Esophagus muscularis mucosa (tissue), 4 donors: Measurements from ENCODE around the gene BLID. TPM values are rescaled to one million over a fixed set of nuclear protein-coding genes. Genes with fewer than 3 reads are reported as not detected.

ENCODE experiments used
- DNase-seq: peaks from one replicate; pipeline ENCODE4 v3.0.0-alpha.2; 2017; ENCODE audit errors: extremely low spot score
- H3K27ac ChIP-seq, 4 donors: fragments of 200-600 bp; sonication (generic); replicated peaks in 1 of 4; 1 replicate in 3 of 4; 2 replicates in 1 of 4; pipeline ENCODE4 v1.5.1; 2016 to 2019; ENCODE audit warnings: mild to moderate bottlenecking in 1 of 4
- H3K27me3 ChIP-seq, 4 donors: fragments of 200-600 bp; sonication (generic); one replicate each; pipeline versions ENCODE4 v1.5.1 to v1.6.0; 2016 to 2019
- H3K36me3 ChIP-seq, 4 donors: fragments of 200-600 bp; sonication (generic); one replicate each; pipeline ENCODE4 v1.5.1; 2016 to 2019
- H3K4me1 ChIP-seq, 4 donors: fragments of 200-600 bp; sonication (generic); one replicate each; pipeline ENCODE4 v1.5.1; 2016 to 2019
- H3K4me3 ChIP-seq, 4 donors: fragments of 200-600 bp; sonication (generic); 1 replicate in 2 of 4; 2 replicates in 2 of 4; pipeline ENCODE4 v1.5.1; 2016 to 2019; ENCODE audit warnings: mild to moderate bottlenecking in 4 of 4, moderate library complexity in 1 of 4
- H3K9me3 ChIP-seq, 4 donors: fragments of 200-600 bp; sonication (generic); 1 replicate in 3 of 4; 2 replicates in 1 of 4; pipeline ENCODE4 v1.5.1; 2016 to 2019
- CTCF ChIP-seq, 3 experiments: fragments of 200-600 bp in 2 of 3; fragments of 450-650 bp in 1 of 3; sonication (generic) in 2 of 3; IDR thresholded peaks; one replicate each; pipeline ENCODE4 v1.5.1; 2017 to 2019; ENCODE audit warnings: antibody characterized with exemption in 3 of 3, mild to moderate bottlenecking in 2 of 3, moderate library complexity in 1 of 3
- EP300 ChIP-seq: sonication (generic); formaldehyde crosslinking; IDR thresholded peaks from one replicate; pipeline ENCODE4 v1.6.1; 2017; ENCODE audit warnings: antibody characterized with exemption
- POLR2A ChIP-seq: fragments of 450-650 bp; IDR thresholded peaks from one replicate; pipeline ENCODE4 v1.6.1; 2017; ENCODE audit warnings: antibody characterized with exemption, moderate library complexity, mild to moderate bottlenecking, low read depth
- POLR2AphosphoS5 ChIP-seq, 2 donors: sonication (generic); formaldehyde crosslinking; IDR thresholded peaks; one replicate each; pipeline ENCODE4 v1.6.1; 2017; ENCODE audit warnings: antibody characterized with exemption in 2 of 2
- WGBS: methylation state at CpG from one replicate; pipeline ENCODE4 v1.1.5; 2018; 5-methylcytosine and 5-hydroxymethylcytosine counted together
- intact Hi-C: fragments of 100-400 bp; cut with DNase I; formaldehyde crosslinking; loops from one replicate; pipeline ENCODE4 v1.15.1; 2023
- small RNA-seq, 3 donors: library from RNA; depleted of rRNA; stranded (forward); fragments of <200 nt; gene quantifications; one replicate each; pipeline ENCODE3, GENCODE V24; 2016
- total RNA-seq, 4 donors: library from RNA; depleted of rRNA; stranded (reverse); fragments of >200 nt; gene quantifications; one replicate each; pipeline versions ENCODE4 v1.1.0 to v1.2.1, GENCODE V29; 2016

The BLID gene
- total RNA-seq, 4 donors from 2014 or later = 0.99 to 3.3 (median 1.3) TPM; not detected in 1

GRCh38 chr11:122068837-122069236 lies 47.2 kb downstream of the BLID start:
- TF ChIP-seq CTCF (IDR thresholded peaks at IDR 0.05) (no peak), EP300 (no peak), POLR2AphosphoS5 (IDR thresholded peaks at IDR 0.05) (no peak), POLR2A (no peak)
- peaks cover 0 to 4% (median 0%) of the 10 kb centered on the region in 4 donors for H3K36me3 ChIP-seq
- H3K27me3 ChIP-seq = no peaks in the 10 kb centered on the region
- intact Hi-C loops = no loop called here
- H3K4me3 ChIP-seq = peak overlapping the region in 1 of 4 donors; percentile 1
- H3K9me3 ChIP-seq = no peaks in the 10 kb centered on the region
- WGBS = 64% methylated on average over 3 of the region's 3 CpGs
- DNase-seq = no peak
- H3K4me1 ChIP-seq = peaks cover 13 to 51% (median 46%) of the 10 kb centered on the region in 4 donors
- H3K27ac ChIP-seq = peak overlapping the region in 1 of 4 donors; percentile 43

- WGBS = 21% methylated on average over 5 of the region's 5 CpGs
- TF ChIP-seq POLR2A = no peak
- no peak for TF ChIP-seq POLR2AphosphoS5 (IDR thresholded peaks at IDR 0.05)
- TF ChIP-seq CTCF (IDR thresholded peaks at IDR 0.05) = no peak
- no peak for TF ChIP-seq EP300
- Histone ChIP-seq H3K4me1 (peaks cover 13 to 50% (median 46%) of the 10 kb centered on the region in 4 donors), H3K36me3 (peaks cover 0 to 4% (median 0%) of the 10 kb centered on the region in 4 donors), H3K9me3 (no peaks in the 10 kb centered on the region), H3K27me3 (no peaks in the 10 kb centered on the region), H3K4me3 (peak overlapping the region in 3 of 4 donors; percentile 1 to 33 (median 26)), H3K27ac (peak overlapping the region; percentile 0 to 43 (median 20))
- DNase-seq = no peak
- intact Hi-C loops = no loop called here
Measured at GRCh38 chr11:122068141-122068540, 47.9 kb downstream of the BLID start.

Small RNA genes lying within 50 kb of the gene (small RNA-seq; reads per million reads assigned to genes)
- 2,930 to 6,451 (median 3,603) reads per million in 3 donors for gene MIR100
- gene MIR125B1 = 135 to 229 (median 217) reads per million in 3 donors
- 14.3 to 26.4 (median 22.6) reads per million in 3 donors for gene MIRLET7A2
